Measurements from ENCODE around the gene SLC29A4.

GRCh38 chr7:5339955-5340354 lies 57.2 kb downstream of the SLC29A4 start:
- TF ChIP-seq ZBTB7A (IDR thresholded peaks at IDR 0.05; ENCODE audit: low read depth) (no peak), MAX (IDR thresholded peaks at IDR 0.05) (no peak), CEBPB (IDR thresholded peaks at IDR 0.05) (no peak), FOXM1 (IDR thresholded peaks at IDR 0.05; ENCODE audit: borderline replicate concordance, low read depth) (no peak), TAF1 (IDR thresholded peaks at IDR 0.05; ENCODE audit: low read depth) (no peak), CREB1 (IDR thresholded peaks at IDR 0.05; ENCODE audit: low read depth) (no peak), NFIC (IDR thresholded peaks at IDR 0.05) (no peak), TEAD4 (IDR thresholded peaks at IDR 0.05) (no peak), EP300 (IDR thresholded peaks at IDR 0.05; ENCODE audit: borderline replicate concordance) (no peak), TCF12 (IDR thresholded peaks at IDR 0.05; ENCODE audit: low read depth) (no peak), REST (IDR thresholded peaks at IDR 0.05; ENCODE audit: low read depth) (no peak), EGR1 (IDR thresholded peaks at IDR 0.05) (no peak), YY1 (IDR thresholded peaks at IDR 0.05; ENCODE audit: low read depth) (no peak), USF1 (IDR thresholded peaks at IDR 0.05) (no peak)

All from Ishikawa (cell line).